NT2/D1 (cell line): ENCODE results near the gene CPEB3.
"Not testable (repeated sequence)": the region's sequence is repeated elsewhere in the genome, so short reads cannot be mapped to it uniquely, and the experiment has no call there.

ENCODE experiments used
- SUZ12 ChIP-seq: IDR thresholded peaks from 2 replicates; pipeline ENCODE4 v1.6.1; 2011; ENCODE audit not compliant: insufficient read length, insufficient read depth; ENCODE audit errors: extremely low read depth
- YY1 ChIP-seq: IDR thresholded peaks from 2 replicates; pipeline ENCODE4 v1.6.1; 2011; ENCODE audit not compliant: insufficient read length, insufficient read depth
- ZNF274 ChIP-seq: IDR thresholded peaks from 2 replicates; pipeline ENCODE4 v1.6.1; 2011; ENCODE audit warnings: mild to moderate bottlenecking, low read depth, low read length

DNA sequence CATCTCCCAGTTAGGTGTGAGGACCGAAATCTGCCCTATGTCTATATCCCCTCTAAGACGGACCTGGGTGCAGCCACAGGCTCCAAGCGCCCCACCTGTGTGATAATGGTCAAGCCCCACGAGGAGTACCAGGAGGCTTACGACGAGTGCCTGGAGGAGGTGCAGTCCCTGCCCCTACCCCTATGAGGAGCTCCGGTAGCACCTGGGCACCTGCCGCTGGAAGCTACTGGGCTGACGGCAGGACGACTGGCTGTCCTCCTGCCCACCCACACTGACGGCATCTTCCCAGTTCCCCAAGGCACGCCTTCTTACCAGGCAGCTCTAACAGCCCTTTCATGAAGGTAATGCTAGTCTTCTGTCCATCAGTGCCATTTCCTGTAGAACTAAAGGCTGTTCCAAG lies 74.3 kb downstream of the CPEB3 start:
- TF ChIP-seq ZNF274, SUZ12, YY1: not testable (repeated sequence)
